H9 (cell line): Measurements from ENCODE around the gene MALL. TPM values are rescaled to one million over a fixed set of nuclear protein-coding genes. Genes with fewer than 3 reads are reported as not detected.
"Not testable (repeated sequence)": the region's sequence is repeated elsewhere in the genome, so short reads cannot be mapped to it uniquely, and the experiment has no call there.

Experiments
- DNase-seq: peaks from one replicate; pipeline ENCODE4 v3.0.0-alpha.2; 2017
- H2AFZ ChIP-seq: one replicate; pipeline ENCODE4 v1.6.1; 2013; ENCODE audit warnings: mild to moderate bottlenecking, low read length, control low read depth, moderate library complexity
- H2AK5ac ChIP-seq: 2 replicates; pipeline ENCODE4 v1.6.1; 2013; ENCODE audit warnings: low read length, control low read depth, mixed read lengths; ENCODE audit not compliant: insufficient read length
- H2BK120ac ChIP-seq: one replicate; pipeline ENCODE4 v1.6.1; 2013; ENCODE audit warnings: low read depth, mild to moderate bottlenecking, low read length, control low read depth, inconsistent platforms; ENCODE audit not compliant: poor library complexity, severe bottlenecking
- H2BK12ac ChIP-seq: 2 replicates; pipeline ENCODE4 v1.6.1; 2013; ENCODE audit warnings: low read length, control low read depth, mixed read lengths, low read depth; ENCODE audit not compliant: insufficient read length
- H2BK15ac ChIP-seq: 2 replicates; pipeline ENCODE4 v1.6.1; 2013; ENCODE audit warnings: low read depth, low read length, control low read depth
- H2BK20ac ChIP-seq: one replicate; pipeline ENCODE4 v1.6.1; 2013; ENCODE audit warnings: low read depth, mild to moderate bottlenecking, low read length, control low read depth, inconsistent platforms; ENCODE audit not compliant: poor library complexity, severe bottlenecking
- H2BK5ac ChIP-seq: 2 replicates; pipeline ENCODE4 v1.6.1; 2013; ENCODE audit warnings: low read length, control low read depth, mixed read lengths; ENCODE audit not compliant: insufficient read length
- H3K14ac ChIP-seq: 2 replicates; pipeline ENCODE4 v1.6.1; 2013; ENCODE audit warnings: low read length, control low read depth; ENCODE audit not compliant: insufficient read depth
- H3K18ac ChIP-seq: 2 replicates; pipeline ENCODE4 v1.6.1; 2013; ENCODE audit warnings: low read depth, mild to moderate bottlenecking, mixed read lengths, low read length, control low read depth; ENCODE audit not compliant: insufficient read length
- H3K23ac ChIP-seq: 2 replicates; pipeline ENCODE4 v1.6.1; 2013; ENCODE audit warnings: low read length, control low read depth, mixed read lengths, low read depth; ENCODE audit not compliant: insufficient read length
- H3K23me2 ChIP-seq: 2 replicates; pipeline ENCODE4 v1.6.1; 2013; ENCODE audit warnings: low read depth, mild to moderate bottlenecking, mixed read lengths, low read length, control low read depth; ENCODE audit not compliant: insufficient read length, poor library complexity, severe bottlenecking
- H3K27ac ChIP-seq: 2 replicates; pipeline ENCODE4 v1.5.1; 2013; ENCODE audit warnings: low read length, control low read depth, mixed read lengths, low read depth; ENCODE audit not compliant: insufficient read length
- H3K27me3 ChIP-seq: 2 replicates; pipeline ENCODE4 v1.6.1; 2013; ENCODE audit warnings: low read length, control low read depth, inconsistent platforms; ENCODE audit not compliant: insufficient read depth
- H3K4ac ChIP-seq: 2 replicates; pipeline ENCODE4 v1.6.1; 2013; ENCODE audit warnings: low read depth, mild to moderate bottlenecking, control low read depth, inconsistent platforms, low read length, moderate library complexity
- H3K4me1 ChIP-seq: 2 replicates; pipeline ENCODE4 v1.6.1; 2013; ENCODE audit warnings: low read length, control low read depth, inconsistent platforms; ENCODE audit not compliant: insufficient read depth
- H3K4me2 ChIP-seq: 2 replicates; pipeline ENCODE4 v1.6.1; 2013; ENCODE audit warnings: low read length, control low read depth, mixed read lengths; ENCODE audit not compliant: insufficient read length, insufficient read depth
- H3K56ac ChIP-seq: 2 replicates; pipeline ENCODE4 v1.6.1; 2013; ENCODE audit warnings: low read depth, mild to moderate bottlenecking, mixed read lengths, low read length, control low read depth; ENCODE audit not compliant: insufficient read length
- H3K79me1 ChIP-seq: 2 replicates; pipeline ENCODE4 v1.6.1; 2013; ENCODE audit warnings: low read depth, mild to moderate bottlenecking, moderate library complexity, low read length, control low read depth, inconsistent platforms; ENCODE audit not compliant: insufficient read depth, poor library complexity, severe bottlenecking
- H3K79me2 ChIP-seq: 2 replicates; pipeline ENCODE4 v1.6.1; 2013; ENCODE audit warnings: low read length, control low read depth, inconsistent platforms; ENCODE audit not compliant: insufficient read depth
- H3K9ac ChIP-seq: 2 replicates; pipeline ENCODE4 v1.6.1; 2013; ENCODE audit warnings: low read length, control low read depth, mixed read lengths; ENCODE audit not compliant: insufficient read length; ENCODE audit errors: extremely low read depth
- H3K9me3 ChIP-seq: one replicate; pipeline ENCODE4 v1.6.1; 2013; ENCODE audit warnings: low read depth, low read length, inconsistent platforms; ENCODE audit not compliant: control insufficient read depth
- H3T11ph ChIP-seq: one replicate; pipeline ENCODE4 v1.6.1; 2013; ENCODE audit warnings: mild to moderate bottlenecking, low read length, control low read depth, inconsistent platforms
- H4K20me1 ChIP-seq: one replicate; pipeline ENCODE4 v1.6.1; 2013; ENCODE audit not compliant: control insufficient read depth, insufficient read length, insufficient read depth
- H4K5ac ChIP-seq: 2 replicates; pipeline ENCODE4 v1.6.1; 2013; ENCODE audit warnings: low read depth, mild to moderate bottlenecking, mixed read lengths, low read length, control low read depth; ENCODE audit not compliant: insufficient read length
- H4K8ac ChIP-seq: replicated peaks from 2 replicates; pipeline ENCODE4 v1.6.1; 2013; ENCODE audit warnings: low read length, control low read depth, mixed read lengths, low read depth; ENCODE audit not compliant: insufficient read length
- H4K91ac ChIP-seq: 2 replicates; pipeline ENCODE4 v1.6.1; 2013; ENCODE audit warnings: low read depth, mild to moderate bottlenecking, moderate library complexity, mixed read lengths, low read length, control low read depth; ENCODE audit not compliant: insufficient read length
- H3K27ac Mint-ChIP-seq, 3 experiments: 2 replicates in 2 of 3; 3 replicates in 1 of 3; pipeline ENCODE4 v1.8.0; 2020 to 2021; ENCODE audit warnings: mixed read lengths in 3 of 3, mild to moderate bottlenecking in 1 of 3, moderate library complexity in 1 of 3
- H3K27me3 Mint-ChIP-seq: 2 replicates; pipeline ENCODE4 v1.8.0; 2021; ENCODE audit warnings: low read depth, mild to moderate bottlenecking, moderate library complexity, mixed read lengths
- H3K36me3 Mint-ChIP-seq, 3 experiments: 2 replicates in 2 of 3; 3 replicates in 1 of 3; pipeline ENCODE4 v1.8.0; 2020 to 2021; ENCODE audit warnings: low read depth in 3 of 3, mixed read lengths in 3 of 3; ENCODE audit not compliant: insufficient read depth in 1 of 3
- H3K4me1 Mint-ChIP-seq, 2 experiments: 2 replicates each; pipeline ENCODE4 v1.8.0; 2020; ENCODE audit warnings: mixed read lengths in 2 of 2
- H3K4me3 Mint-ChIP-seq, 2 experiments: 2 replicates in 1 of 2; 3 replicates in 1 of 2; pipeline ENCODE4 v1.8.0; 2020 to 2021; ENCODE audit warnings: mild to moderate bottlenecking in 2 of 2, mixed read lengths in 2 of 2, moderate library complexity in 1 of 2
- H3K9me3 Mint-ChIP-seq, 2 experiments: 2 replicates in 1 of 2; 3 replicates in 1 of 2; pipeline ENCODE4 v1.8.0; 2020; ENCODE audit warnings: mild to moderate bottlenecking in 2 of 2, mixed read lengths in 2 of 2, moderate library complexity in 1 of 2
- WGBS: extraction: QIAGEN DNeasy Blood & Tissue Kit; methylation state at CpG from one replicate; pipeline ENCODE4 v1.1.7; 2013; ENCODE audit warnings: missing lambda C conversion rate, low lambda C conversion rate, mixed read lengths; ENCODE audit not compliant: insufficient read length; ENCODE audit errors: extremely low coverage; 5-methylcytosine and 5-hydroxymethylcytosine counted together
- total RNA-seq: library from RNA; stranded (reverse); gene quantifications from 2 replicates; pipeline ENCODE4 v1.2.1, GENCODE V29; 2021

Gene MALL
- total RNA-seq, 1 experiment from 2014 or later, result 5.0 TPM

- not testable (repeated sequence) for H3K27ac Mint-ChIP-seq, H3K9ac ChIP-seq, H2BK20ac ChIP-seq, H3K4me3 Mint-ChIP-seq, H3K4me1 ChIP-seq, DNase-seq, H2BK5ac ChIP-seq, H3K18ac ChIP-seq, H3K56ac ChIP-seq, H2AK5ac ChIP-seq, H3K4me2 ChIP-seq, H3K4me1 Mint-ChIP-seq, H3K27me3 ChIP-seq, H4K8ac ChIP-seq, H2BK120ac ChIP-seq, H4K5ac ChIP-seq, H3K79me1 ChIP-seq, H3K79me2 ChIP-seq, H3K23me2 ChIP-seq, H4K20me1 ChIP-seq, H3K4ac ChIP-seq, H2BK12ac ChIP-seq, H4K91ac ChIP-seq, H3K27me3 Mint-ChIP-seq, H3K14ac ChIP-seq, H3K27ac ChIP-seq, H3K36me3 Mint-ChIP-seq, H3K23ac ChIP-seq, H2AFZ ChIP-seq, H3K9me3 ChIP-seq, H2BK15ac ChIP-seq, H3K9me3 Mint-ChIP-seq, H3T11ph ChIP-seq
- no CpG with 5 or more reads among the region's 4 CpGs for WGBS
These were observed 37.5 kb downstream of the MALL start for GRCh38 chr2:110078104-110078503.

GRCh38 chr2:110075896-110076295, 39.7 kb downstream of the MALL start:
- not testable (repeated sequence) for H2BK120ac ChIP-seq, H3K9me3 Mint-ChIP-seq, H4K8ac ChIP-seq, H3K4ac ChIP-seq, H2BK5ac ChIP-seq, H3K36me3 Mint-ChIP-seq, H3T11ph ChIP-seq, H3K4me3 Mint-ChIP-seq, H2AFZ ChIP-seq, H2BK20ac ChIP-seq, H3K23me2 ChIP-seq, H3K27me3 ChIP-seq, H3K4me1 Mint-ChIP-seq, H3K4me2 ChIP-seq, H3K79me2 ChIP-seq, H3K56ac ChIP-seq, H2AK5ac ChIP-seq, H3K18ac ChIP-seq, H4K20me1 ChIP-seq, H2BK15ac ChIP-seq, H3K27ac ChIP-seq, H3K27ac Mint-ChIP-seq, H3K23ac ChIP-seq, H3K27me3 Mint-ChIP-seq, H4K5ac ChIP-seq, H3K79me1 ChIP-seq, H3K14ac ChIP-seq, DNase-seq, H4K91ac ChIP-seq, H3K9ac ChIP-seq, H3K9me3 ChIP-seq, H3K4me1 ChIP-seq, H2BK12ac ChIP-seq
- WGBS, result no CpG with 5 or more reads among the region's 4 CpGs
